K562 (cell line): Measurements from ENCODE around the gene TEX14. TPM values are rescaled to one million over a fixed set of nuclear protein-coding genes. Genes with fewer than 3 reads are reported as not detected.
A peak's percentile ranks its signal among the peaks of the same experiment; 100 is the strongest.

Experiments used
- ATAC-seq: fragments of 200-7000 bp; cut with Tn5 transposase; 3 replicates; pipeline ENCODE4 v1.9.1; 2020; ENCODE audit warnings: moderate library complexity
- BruUV-seq: library from RNA; stranded (reverse); fragments of 400-500 nt; replicated peaks from 2 replicates; lab custom pipeline; 2021; lab: Mats Ljungman, UMichigan
- CTCF ChIA-PET: fragments of 300-600 bp; formaldehyde crosslinking; extraction: SDS; loops from one replicate; lab custom pipeline; 2021; ENCODE audit warnings: low intra/inter-chr PET ratio; lab: Yijun Ruan, JAX
- POLR2A ChIA-PET: fragments of 300-600, 350-650 bp; sonication (Branson Sonifier 250); formaldehyde crosslinking; extraction: SDS; loops from one replicate; lab custom pipeline; 2021; ENCODE audit warnings: antibody characterized with exemption, inconsistent platforms; lab: Yijun Ruan, JAX
- DNase-seq, 4 experiments: peaks; one replicate each; pipeline versions ENCODE4 v3.0.0 to v3.0.0-alpha.2; 2011 to 2018; ENCODE audit warnings: low spot score in 3 of 4, mixed read lengths in 3 of 4; ENCODE audit errors: extremely low read depth in 1 of 4
- FAIRE-seq: peaks from 2 replicates; lab custom pipeline; 2011; peaks lifted over from hg19 to GRCh38; lab: Jason Lieb, UNC
- H2AFZ ChIP-seq: 2 replicates; pipeline ENCODE4 v1.6.0; 2011; ENCODE audit warnings: low read depth, low read length, control low read depth, inconsistent platforms
- H3K27ac ChIP-seq: fragments of 200-600 bp; 3 replicates; pipeline ENCODE4 v1.8.0; 2011; ENCODE audit warnings: low read depth, mild to moderate bottlenecking, control low read depth, inconsistent platforms, low read length, moderate library complexity, mixed read lengths; ENCODE audit errors: extremely low read depth
- H3K27me3 ChIP-seq, 2 experiments: fragments of 300-600 bp in 1 of 2; 2 replicates in 1 of 2; 3 replicates in 1 of 2; pipeline versions ENCODE4 v1.6.0 to v1.8.0; 2011; ENCODE audit warnings: inconsistent platforms in 2 of 2, low read length in 2 of 2, mild to moderate bottlenecking in 1 of 2, mixed read lengths in 1 of 2, moderate library complexity in 1 of 2; ENCODE audit not compliant: control insufficient read depth in 2 of 2, insufficient read depth in 2 of 2
- H3K36me3 ChIP-seq: fragments of 300-600 bp; 3 replicates; pipeline ENCODE4 v1.8.0; 2011; ENCODE audit warnings: mild to moderate bottlenecking, low read length, inconsistent platforms; ENCODE audit not compliant: control insufficient read depth, insufficient read depth
- H3K4me1 ChIP-seq, 2 experiments: fragments of 200-600 bp in 1 of 2; replicated peaks in 1 of 2; 2 replicates in 1 of 2; 3 replicates in 1 of 2; pipeline versions ENCODE4 v1.5.1 to v1.8.0; 2011; ENCODE audit warnings: inconsistent platforms in 2 of 2, low read length in 2 of 2, mild to moderate bottlenecking in 1 of 2, mixed read lengths in 1 of 2, moderate library complexity in 1 of 2; ENCODE audit not compliant: control insufficient read depth in 2 of 2, insufficient read depth in 2 of 2
- H3K4me2 ChIP-seq: 2 replicates; pipeline ENCODE4 v1.6.1; 2011; ENCODE audit warnings: low read length, control low read depth, inconsistent platforms, mixed read lengths; ENCODE audit not compliant: insufficient read depth
- H3K4me3 ChIP-seq: fragments of 200-600 bp; sonication (generic), shearing (Covaris generic); 2 replicates; pipeline ENCODE4 v1.5.1; 2016; ENCODE audit warnings: control low read depth, inconsistent platforms
- H3K79me2 ChIP-seq: fragments of 200-600 bp; 3 replicates; pipeline ENCODE4 v1.8.0; 2011; ENCODE audit warnings: low read length, inconsistent platforms; ENCODE audit not compliant: control insufficient read depth, insufficient read depth
- H3K9ac ChIP-seq, 2 experiments: 2 replicates each; pipeline versions ENCODE4 v1.6.0 to v1.6.1; 2011; ENCODE audit warnings: low read depth in 2 of 2, low read length in 2 of 2, control low read depth in 1 of 2, inconsistent platforms in 1 of 2, mild to moderate bottlenecking in 1 of 2, mixed read lengths in 1 of 2; ENCODE audit not compliant: insufficient read depth in 1 of 2
- H3K9me1 ChIP-seq: one replicate; pipeline ENCODE4 v1.6.0; 2011; ENCODE audit warnings: inconsistent platforms, mild to moderate bottlenecking, low read length, moderate library complexity; ENCODE audit not compliant: control insufficient read depth, insufficient read depth
- H3K9me3 ChIP-seq: replicated peaks from 2 replicates; pipeline ENCODE4 v1.5.1; 2011; ENCODE audit warnings: low read depth, low read length, inconsistent platforms; ENCODE audit not compliant: control insufficient read depth, insufficient read depth
- H4K20me1 ChIP-seq: replicated peaks from 2 replicates; pipeline ENCODE4 v1.6.1; 2011; ENCODE audit warnings: low read length, inconsistent platforms, mixed read lengths; ENCODE audit not compliant: control insufficient read depth, insufficient read depth
- CCAR2 ChIP-seq: fragments of 200-400 bp; formaldehyde crosslinking; IDR thresholded peaks from 2 replicates; pipeline ENCODE4 v1.6.1; 2017; ENCODE audit warnings: mild to moderate bottlenecking, low read depth, low read length
- EZH2 ChIP-seq: IDR thresholded peaks from 2 replicates; pipeline ENCODE4 v1.6.1; 2012; ENCODE audit warnings: low read depth, mild to moderate bottlenecking, inconsistent platforms, low read length, borderline replicate concordance
- KAT2B ChIP-seq: IDR thresholded peaks from one replicate; pipeline ENCODE4 v1.6.1; 2012; ENCODE audit warnings: low read depth, mild to moderate bottlenecking, control low read depth, inconsistent platforms, low read length, moderate library complexity
- MAZ ChIP-seq, 2 experiments: fragments of 450-650 bp in 1 of 2; sonication (generic) in 1 of 2; formaldehyde crosslinking; IDR thresholded peaks in 1 of 2; conservative IDR thresholded peaks in 1 of 2; 2 replicates each; pipeline versions ENCODE4 v1.4.0 to v1.5.0; 2020; ENCODE audit warnings: mild to moderate bottlenecking in 1 of 2, missing genetic modification reagents in 1 of 2
- NFE2 ChIP-seq: IDR thresholded peaks from 2 replicates; pipeline ENCODE4 v1.6.1; 2014; ENCODE audit warnings: antibody characterized with exemption, low read depth
- PHF8 ChIP-seq: fragments of 200-600 bp; sonication (generic); IDR thresholded peaks from 2 replicates; pipeline ENCODE4 v1.6.1; 2012; ENCODE audit warnings: mixed run types, mild to moderate bottlenecking, inconsistent platforms, low read length, moderate library complexity, borderline replicate concordance
- TAL1 ChIP-seq: fragments of 450-650 bp; IDR thresholded peaks from 2 replicates; pipeline ENCODE4 v1.6.1; 2016; ENCODE audit warnings: mild to moderate bottlenecking
- ZNF445 ChIP-seq: fragments of 250-450 bp; sonication (Bioruptor Pico); IDR thresholded peaks from 2 replicates; pipeline ENCODE4 v1.4.0; 2020; ENCODE audit warnings: low read depth, mild to moderate bottlenecking, moderate library complexity
- ZNF586 ChIP-seq: fragments of 450-650 bp; formaldehyde crosslinking; conservative IDR thresholded peaks from 2 replicates; pipeline ENCODE4 v1.4.0; 2020; ENCODE audit warnings: mild to moderate bottlenecking, moderate library complexity
- WGBS: fragments of 100-300 bp; shearing (Covaris generic); methylation state at CpG from one replicate; pipeline ENCODE4 v1.1.6; 2016; ENCODE audit warnings: low coverage, mixed read lengths; ENCODE audit not compliant: insufficient coverage; ENCODE audit errors: missing lambda C conversion rate; 5-methylcytosine and 5-hydroxymethylcytosine counted together
- in situ Hi-C: fragments of 300-500 bp; cut with MboI; formaldehyde crosslinking; loops from 4 replicates; pipeline ENCODE4 v1.15.0; 2018; ENCODE audit warnings: inconsistent platforms, mixed read lengths
- intact Hi-C: fragments of 100-400 bp; cut with micrococcal nuclease; formaldehyde crosslinking; loops from 2 replicates; pipeline ENCODE4 v1.14.2; 2022
- polyA plus RNA-seq, 8 experiments: library from polyadenylated mRNA; depleted of rRNA in 4 of 8; stranded (reverse) in 5 of 8; unstranded in 3 of 8; fragments of >200 nt; fragmentation: Nextera tagmentation in 2 of 8; fragmentation: Illumina TruSeq in 1 of 8; extraction: Ambion mirVana in 2 of 8; extraction: Trizol in 1 of 8; gene quantifications; 2 replicates each; pipeline versions ENCODE4 v1.2.1 to v1.2.3, GENCODE V29; 2011 to 2014; ENCODE audit warnings: inconsistent platforms in 1 of 8, missing spikeins in 1 of 8
- total RNA-seq, 7 experiments: library from RNA; depleted of rRNA in 6 of 7; stranded (reverse); fragments of >200 nt in 6 of 7; fragmentation: Illumina TruSeq in 2 of 7; extraction: Trizol in 2 of 7; gene quantifications; 2 replicates each; pipeline versions ENCODE4 v1.2.1 to v1.2.3, GENCODE V29; 2011 to 2021; ENCODE audit warnings: low replicate concordance in 1 of 7
- TF ChIP-seq, protein P1 (sequence below): fragments of 200-800 bp; sonication (Bioruptor generic); IDR thresholded peaks from 2 replicates; pipeline ENCODE4 v1.6.1; 2016; ENCODE audit warnings: missing genetic modification characterization, missing compliant biosample characterization
- TF ChIP-seq, protein P2 (sequence below): fragments of 450-650 bp; IDR thresholded peaks from 2 replicates; pipeline ENCODE4 v1.6.1; 2016; ENCODE audit warnings: borderline replicate concordance

Gene TEX14
- total and polyA plus RNA-seq, 9 of the 15 experiments (the other 6 are each of a cell fraction or from before 2014, with no cell fraction given): 0.05 to 0.12 (median 0.09) TPM; not detected in 1

DNA sequence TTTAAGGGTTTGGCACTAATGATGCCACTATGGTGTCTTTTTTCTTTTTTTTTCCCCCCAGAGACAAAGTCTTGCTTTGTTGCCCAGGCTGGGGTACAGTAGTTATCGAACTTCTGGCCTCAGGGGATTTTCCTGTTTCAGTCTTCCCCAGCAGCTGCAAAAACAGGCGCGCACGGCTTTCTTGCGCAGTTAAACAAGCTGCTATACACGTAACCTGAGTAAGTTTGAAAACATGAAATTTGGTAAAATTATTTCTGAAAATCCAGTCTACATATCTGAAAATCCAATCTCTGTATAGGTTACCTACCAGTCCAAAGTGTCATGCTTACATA, 11.8 kb downstream of the TEX14 start (continued):
- TF ChIP-seq, protein P1, sequence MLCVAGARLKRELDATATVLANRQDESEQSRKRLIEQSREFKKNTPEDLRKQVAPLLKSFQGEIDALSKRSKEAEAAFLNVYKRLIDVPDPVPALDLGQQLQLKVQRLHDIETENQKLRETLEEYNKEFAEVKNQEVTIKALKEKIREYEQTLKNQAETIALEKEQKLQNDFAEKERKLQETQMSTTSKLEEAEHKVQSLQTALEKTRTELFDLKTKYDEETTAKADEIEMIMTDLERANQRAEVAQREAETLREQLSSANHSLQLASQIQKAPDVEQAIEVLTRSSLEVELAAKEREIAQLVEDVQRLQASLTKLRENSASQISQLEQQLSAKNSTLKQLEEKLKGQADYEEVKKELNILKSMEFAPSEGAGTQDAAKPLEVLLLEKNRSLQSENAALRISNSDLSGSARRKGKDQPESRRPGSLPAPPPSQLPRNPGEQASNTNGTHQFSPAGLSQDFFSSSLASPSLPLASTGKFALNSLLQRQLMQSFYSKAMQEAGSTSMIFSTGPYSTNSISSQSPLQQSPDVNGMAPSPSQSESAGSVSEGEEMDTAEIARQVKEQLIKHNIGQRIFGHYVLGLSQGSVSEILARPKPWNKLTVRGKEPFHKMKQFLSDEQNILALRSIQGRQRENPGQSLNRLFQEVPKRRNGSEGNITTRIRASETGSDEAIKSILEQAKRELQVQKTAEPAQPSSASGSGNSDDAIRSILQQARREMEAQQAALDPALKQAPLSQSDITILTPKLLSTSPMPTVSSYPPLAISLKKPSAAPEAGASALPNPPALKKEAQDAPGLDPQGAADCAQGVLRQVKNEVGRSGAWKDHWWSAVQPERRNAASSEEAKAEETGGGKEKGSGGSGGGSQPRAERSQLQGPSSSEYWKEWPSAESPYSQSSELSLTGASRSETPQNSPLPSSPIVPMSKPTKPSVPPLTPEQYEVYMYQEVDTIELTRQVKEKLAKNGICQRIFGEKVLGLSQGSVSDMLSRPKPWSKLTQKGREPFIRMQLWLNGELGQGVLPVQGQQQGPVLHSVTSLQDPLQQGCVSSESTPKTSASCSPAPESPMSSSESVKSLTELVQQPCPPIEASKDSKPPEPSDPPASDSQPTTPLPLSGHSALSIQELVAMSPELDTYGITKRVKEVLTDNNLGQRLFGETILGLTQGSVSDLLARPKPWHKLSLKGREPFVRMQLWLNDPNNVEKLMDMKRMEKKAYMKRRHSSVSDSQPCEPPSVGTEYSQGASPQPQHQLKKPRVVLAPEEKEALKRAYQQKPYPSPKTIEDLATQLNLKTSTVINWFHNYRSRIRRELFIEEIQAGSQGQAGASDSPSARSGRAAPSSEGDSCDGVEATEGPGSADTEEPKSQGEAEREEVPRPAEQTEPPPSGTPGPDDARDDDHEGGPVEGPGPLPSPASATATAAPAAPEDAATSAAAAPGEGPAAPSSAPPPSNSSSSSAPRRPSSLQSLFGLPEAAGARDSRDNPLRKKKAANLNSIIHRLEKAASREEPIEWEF (CRISPR knock-in tag): 0 out of 2 replicates have a peak, but pooled peaks have one; percentile 71

DNA sequence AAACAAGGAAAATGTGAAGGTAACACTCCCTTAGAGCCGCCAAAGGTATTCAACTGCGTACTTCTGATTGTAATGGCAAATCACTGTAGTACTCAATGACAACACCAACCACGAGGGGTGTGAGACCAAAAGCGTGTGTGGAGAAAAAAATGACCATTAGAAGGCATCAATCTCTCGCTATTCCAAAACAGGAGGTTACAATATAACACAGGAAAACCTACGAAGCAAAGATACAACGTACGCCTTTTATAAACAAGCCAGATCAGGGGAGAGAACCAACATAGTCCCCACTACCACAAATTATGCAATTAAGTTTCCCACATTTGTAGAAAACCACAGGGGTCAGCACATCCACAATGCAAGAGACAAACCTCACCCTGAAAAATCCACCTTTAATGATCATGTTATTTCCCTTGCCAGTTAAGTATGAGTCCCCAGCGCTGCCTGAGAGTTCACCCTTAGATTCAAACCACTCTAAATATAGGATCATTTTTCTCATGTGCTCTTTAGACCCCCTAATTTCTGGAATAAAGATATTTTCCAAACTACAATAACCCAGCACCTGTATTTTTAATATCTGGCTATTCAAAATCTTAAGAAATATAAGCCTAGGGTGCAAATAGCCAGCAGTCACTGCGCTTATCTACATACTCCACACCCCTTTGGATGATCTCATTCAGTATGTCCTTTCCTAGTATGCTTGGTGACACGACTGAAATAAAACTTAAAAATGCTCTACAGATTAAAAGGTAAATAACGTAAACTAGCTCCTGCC, 12.4 kb downstream of the TEX14 start:
- peak overlapping the region; percentile 47; the same call in 1 of the 2 replicates for H3K4me2 ChIP-seq
- 0% methylated on average over 12 of the region's 12 CpGs for WGBS
- H3K79me2 ChIP-seq: no peaks in the 10 kb centered on the region
- in situ Hi-C loops: loop anchor here (10.0 kb wide), 1 partner anchor 1245 kb away; no protein-coding TSS in a partner anchor
- ChIA-PET POLR2A (interaction anchor here (0.5 to 4.9 kb wide), 30 partner anchors 9 to 474 kb away, joined by 3 to 97 read pairs (median 4); partner anchors contain the start of genes RAD51C and TEX14), CTCF (no interaction called here)
- no peaks in the 10 kb centered on the region for H4K20me1 ChIP-seq
- ATAC-seq (peak; percentile 96), DNase-seq (peak; percentile 62 to 93 (median 75)), FAIRE-seq (peak; percentile 89)
- intact Hi-C loops: loop anchor here (1.0 to 10.0 kb wide), 5 partner anchors 12 to 161 kb away; no protein-coding TSS in a partner anchor
- no peaks in the 10 kb centered on the region for H3K27me3 ChIP-seq
- H3K4me3 ChIP-seq: no peak overlapping the region
- TSS peak; percentile 100 for BruUV-seq
- H3K36me3 ChIP-seq: no peaks in the 10 kb centered on the region
- no peaks in the 10 kb centered on the region for H3K9me3 ChIP-seq
- peak overlapping the region; percentile 92 for H3K27ac ChIP-seq
- peak overlapping the region; percentile 83 for H2AFZ ChIP-seq
- H3K4me1 ChIP-seq: peaks cover 0 to 3% of the 10 kb centered on the region in 2 experiments; a peak in 2 of 5 replicates
- no peaks in the 10 kb centered on the region for H3K9me1 ChIP-seq
- peak overlapping the region in 1 of 2 experiments; percentile 80; a peak in 2 of 4 replicates for H3K9ac ChIP-seq
- TF ChIP-seq CCAR2 (no peak), KAT2B (no peak), ZNF586 (peak; percentile 100), TAL1 (peak; percentile 40; the same call in 1 of the 2 replicates), EZH2 (no peak), NFE2 (peak; percentile 62), ZNF445 (CRISPR knock-in tag) (peak; percentile 100), PHF8 (peak; percentile 39; the same call in 1 of the 2 replicates), MAZ (CRISPR knock-in tag; conservative IDR thresholded peaks at IDR 0.05 in 1 of 2, IDR thresholded peaks at IDR 0.05 in 1 of 2) (peak; percentile 91 to 99)
- TF ChIP-seq, protein P2, sequence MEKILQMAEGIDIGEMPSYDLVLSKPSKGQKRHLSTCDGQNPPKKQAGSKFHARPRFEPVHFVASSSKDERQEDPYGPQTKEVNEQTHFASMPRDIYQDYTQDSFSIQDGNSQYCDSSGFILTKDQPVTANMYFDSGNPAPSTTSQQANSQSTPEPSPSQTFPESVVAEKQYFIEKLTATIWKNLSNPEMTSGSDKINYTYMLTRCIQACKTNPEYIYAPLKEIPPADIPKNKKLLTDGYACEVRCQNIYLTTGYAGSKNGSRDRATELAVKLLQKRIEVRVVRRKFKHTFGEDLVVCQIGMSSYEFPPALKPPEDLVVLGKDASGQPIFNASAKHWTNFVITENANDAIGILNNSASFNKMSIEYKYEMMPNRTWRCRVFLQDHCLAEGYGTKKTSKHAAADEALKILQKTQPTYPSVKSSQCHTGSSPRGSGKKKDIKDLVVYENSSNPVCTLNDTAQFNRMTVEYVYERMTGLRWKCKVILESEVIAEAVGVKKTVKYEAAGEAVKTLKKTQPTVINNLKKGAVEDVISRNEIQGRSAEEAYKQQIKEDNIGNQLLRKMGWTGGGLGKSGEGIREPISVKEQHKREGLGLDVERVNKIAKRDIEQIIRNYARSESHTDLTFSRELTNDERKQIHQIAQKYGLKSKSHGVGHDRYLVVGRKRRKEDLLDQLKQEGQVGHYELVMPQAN: 0 out of 2 replicates have a peak, but pooled peaks have one; percentile 42
